Bronchial epithelial cell (primary cell): ENCODE results near the gene DIDO1. TPM values are rescaled to one million over a fixed set of nuclear protein-coding genes. Genes with fewer than 3 reads are reported as not detected.
A peak's percentile ranks its signal among the peaks of the same experiment; 100 is the strongest.

Source experiments
- DNase-seq: peaks from one replicate; pipeline ENCODE4 v3.0.0-alpha.2; 2010; ENCODE audit warnings: low read depth
- FAIRE-seq: peaks from 2 replicates; lab custom pipeline; 2011; peaks lifted over from hg19 to GRCh38; lab: Jason Lieb, UNC
- H3K27me3 ChIP-seq: 2 replicates; pipeline ENCODE4 v1.5.1; 2011; ENCODE audit warnings: low read length; ENCODE audit not compliant: control insufficient read depth, insufficient read depth
- H3K36me3 ChIP-seq: 2 replicates; pipeline ENCODE4 v1.5.1; 2011; ENCODE audit warnings: low read length; ENCODE audit not compliant: control insufficient read depth, insufficient read depth
- H3K4me3 ChIP-seq: 2 replicates; pipeline ENCODE4 v1.5.1; 2011; ENCODE audit warnings: mild to moderate bottlenecking, low read depth, low read length, control low read depth
- CTCF ChIP-seq: IDR thresholded peaks from 2 replicates; pipeline ENCODE4 v1.5.1; 2011; ENCODE audit warnings: mild to moderate bottlenecking, moderate library complexity, low read length, control low read depth, inconsistent platforms; ENCODE audit not compliant: insufficient read depth, severe bottlenecking
- total RNA-seq: library from RNA; depleted of rRNA; stranded (reverse); fragments of >200 nt; gene quantifications from 2 replicates; pipeline ENCODE4 v1.2.1, GENCODE V29; 2014

Gene DIDO1
- total RNA-seq, 1 donor from 2014 or later, result 26.9 TPM

- H3K36me3 ChIP-seq, result no peaks in the 10 kb centered on the region
- no peak for FAIRE-seq
- no peak for DNase-seq
- H3K27me3 ChIP-seq, result no peaks in the 10 kb centered on the region
- TF ChIP-seq CTCF, result no peak
- no peak overlapping the region for H3K4me3 ChIP-seq
Measured at GRCh38 chr20:62836967-62837490, 89.3 kb downstream of the DIDO1 start.

DNA sequence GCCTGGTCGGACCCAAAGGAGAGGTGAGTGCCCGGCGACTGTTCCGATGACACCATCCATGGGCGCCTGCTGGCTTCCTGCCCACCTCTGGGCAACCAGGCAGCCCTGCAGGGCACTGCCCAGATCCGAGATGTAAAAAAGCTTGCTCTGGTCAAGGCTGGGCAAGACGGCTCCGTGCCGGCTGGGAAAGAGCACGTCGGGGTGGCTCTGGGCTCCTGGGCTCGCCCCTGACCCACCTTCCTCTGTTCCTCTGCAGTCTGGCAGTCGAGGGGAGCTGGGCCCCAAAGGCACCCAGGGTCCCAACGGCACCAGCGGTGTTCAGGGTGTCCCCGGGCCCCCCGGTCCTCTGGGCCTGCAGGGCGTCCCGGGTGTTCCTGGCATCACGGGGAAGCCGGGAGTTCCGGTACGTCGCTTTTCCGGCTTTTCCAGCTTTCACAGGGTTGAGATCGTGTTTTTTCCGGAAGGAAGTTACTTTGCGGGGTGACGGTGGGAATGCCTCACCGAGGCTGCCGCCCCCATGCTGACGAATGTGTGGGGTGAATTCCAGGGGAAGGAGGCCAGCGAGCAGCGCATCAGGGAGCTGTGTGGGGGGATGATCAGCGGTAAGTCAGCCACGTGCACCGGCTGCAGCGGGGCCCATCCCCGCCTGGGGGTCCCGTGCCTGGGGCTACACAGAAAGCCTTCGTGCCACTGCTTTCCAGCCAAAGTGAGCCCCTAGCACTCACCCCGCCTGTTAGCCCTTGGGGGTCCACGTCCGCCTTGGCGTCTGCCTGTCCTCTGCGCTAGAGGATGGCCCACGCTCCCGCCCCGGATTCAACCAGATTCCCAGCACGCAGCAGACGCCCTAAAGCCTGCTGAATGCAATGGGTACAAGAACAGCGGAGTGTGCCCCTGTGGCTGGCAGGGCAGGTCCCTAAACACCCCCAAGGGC, 90.1 kb downstream of the DIDO1 start:
- FAIRE-seq, result no peak
- no peak overlapping the region for H3K4me3 ChIP-seq
- DNase-seq, result peak; percentile 22

DNA sequence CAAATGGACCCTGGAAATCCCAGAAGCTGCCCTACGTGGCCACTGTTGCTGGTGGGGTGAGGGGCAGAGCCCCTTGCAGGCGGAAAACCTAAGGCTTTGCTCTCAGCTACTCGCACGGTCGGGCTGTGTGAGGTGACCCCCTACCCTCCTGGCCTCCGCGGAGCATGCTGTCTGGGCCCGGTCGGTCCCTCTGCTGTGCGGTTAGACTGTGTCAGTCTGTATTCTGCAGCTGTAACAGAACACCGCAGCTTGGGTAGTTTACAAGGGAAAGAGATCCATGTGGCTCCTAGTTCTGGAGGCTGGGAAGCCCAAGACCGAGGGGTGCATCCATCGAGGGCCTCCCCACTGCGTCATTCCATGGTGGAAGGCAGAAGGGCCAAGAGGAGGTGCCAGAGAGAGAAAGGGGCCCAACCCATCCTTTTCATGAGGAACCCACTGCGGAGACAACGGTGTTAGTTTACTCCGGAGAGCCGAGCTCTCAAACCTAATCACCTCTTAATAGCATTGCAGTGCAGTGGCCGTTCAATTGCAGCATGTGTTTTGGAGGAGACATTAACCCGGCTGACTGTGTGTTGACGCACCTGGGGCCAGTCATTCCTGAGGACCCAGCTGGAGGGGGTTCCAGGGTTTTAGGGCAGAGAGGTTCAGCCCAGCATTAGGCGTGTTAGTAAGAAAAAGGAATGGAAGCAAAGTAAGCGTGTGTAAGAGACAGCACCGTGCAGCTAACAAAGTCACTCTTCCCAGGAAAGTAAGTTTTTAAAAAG, 91.2 kb downstream of the DIDO1 start:
- TF ChIP-seq CTCF, result no peak
- no peak for DNase-seq
- no peak for FAIRE-seq
- H3K4me3 ChIP-seq, result no peak overlapping the region
- H3K27me3 ChIP-seq, result no peaks in the 10 kb centered on the region
- H3K36me3 ChIP-seq, result no peaks in the 10 kb centered on the region

More for the DNA sequence above, 90.1 kb downstream of the DIDO1 start:
- no peak for TF ChIP-seq CTCF
- Histone ChIP-seq H3K27me3 (no peaks in the 10 kb centered on the region), H3K36me3 (no peaks in the 10 kb centered on the region)

GRCh38 chr20:62832951-62833391, 93.3 kb downstream of the DIDO1 start:
- TF ChIP-seq CTCF, result no peak
- Histone ChIP-seq H3K36me3 (no peaks in the 10 kb centered on the region), H3K4me3 (no peak overlapping the region), H3K27me3 (no peaks in the 10 kb centered on the region)
- DNase-seq, result no peak
- FAIRE-seq, result no peak

GRCh38 chr20:62832212-62832922, 93.9 kb downstream of the DIDO1 start:
- TF ChIP-seq CTCF, result no peak
- Histone ChIP-seq H3K4me3 (no peak overlapping the region), H3K36me3 (no peaks in the 10 kb centered on the region), H3K27me3 (no peaks in the 10 kb centered on the region)
- no peak for FAIRE-seq
- no peak for DNase-seq
